Osteoblast (primary cell): ENCODE measurements around the gene ARHGEF16. TPM values are rescaled to one million over a fixed set of nuclear protein-coding genes. Genes with fewer than 3 reads are reported as not detected.

ENCODE experiments used
- DNase-seq: peaks from one replicate; pipeline ENCODE4 v3.0.0; 2011; ENCODE audit warnings: low spot score, mixed read lengths; ENCODE audit not compliant: insufficient read length; ENCODE audit errors: missing footprints
- H2AFZ ChIP-seq: 2 replicates; pipeline ENCODE4 v1.6.0; 2011; ENCODE audit warnings: mild to moderate bottlenecking, low read length
- H3K27ac ChIP-seq: 2 replicates; pipeline ENCODE4 v1.5.1; 2011; ENCODE audit warnings: mild to moderate bottlenecking, low read depth, low read length, moderate library complexity
- H3K27me3 ChIP-seq: 2 replicates; pipeline ENCODE4 v1.6.0; 2012; ENCODE audit warnings: mild to moderate bottlenecking, control low read depth, inconsistent platforms, low read length, moderate library complexity; ENCODE audit not compliant: insufficient read depth
- H3K36me3 ChIP-seq: 2 replicates; pipeline ENCODE4 v1.5.1; 2011; ENCODE audit warnings: mild to moderate bottlenecking, low read length, control low read depth, moderate library complexity; ENCODE audit not compliant: insufficient read depth
- H3K4me1 ChIP-seq: 2 replicates; pipeline ENCODE4 v1.5.1; 2011; ENCODE audit warnings: mild to moderate bottlenecking, low read length, control low read depth, moderate library complexity; ENCODE audit not compliant: insufficient read depth
- H3K4me2 ChIP-seq: 2 replicates; pipeline ENCODE4 v1.6.0; 2011; ENCODE audit warnings: mild to moderate bottlenecking, low read length; ENCODE audit not compliant: insufficient read depth
- H3K4me3 ChIP-seq: fragments of 200-600 bp; sonication (generic); 3 replicates; pipeline ENCODE4 v1.5.1; 2012; ENCODE audit warnings: mild to moderate bottlenecking, low read length, inconsistent platforms; ENCODE audit not compliant: insufficient read depth
- H3K79me2 ChIP-seq: 2 replicates; pipeline ENCODE4 v1.6.0; 2012; ENCODE audit warnings: mild to moderate bottlenecking, low read length, control low read depth, inconsistent platforms; ENCODE audit not compliant: insufficient read depth
- H3K9me3 ChIP-seq: 2 replicates; pipeline ENCODE4 v1.5.1; 2011; ENCODE audit warnings: low read depth, low read length, control low read depth
- H4K20me1 ChIP-seq: 2 replicates; pipeline ENCODE4 v1.6.0; 2012; ENCODE audit warnings: mild to moderate bottlenecking, low read length, control low read depth; ENCODE audit not compliant: insufficient read depth
- CTCF ChIP-seq: IDR thresholded peaks from 2 replicates; pipeline ENCODE4 v1.5.1; 2011; ENCODE audit warnings: mild to moderate bottlenecking, low read depth, low read length, moderate library complexity; ENCODE audit errors: extremely low read depth
- total RNA-seq: library from RNA; depleted of rRNA; stranded (reverse); fragments of >200 nt; gene quantifications from 2 replicates; pipeline ENCODE4 v1.2.3, GENCODE V29; 2012

Gene ARHGEF16
- total RNA-seq, 1 donor: not detected

GRCh38 chr1:3433076-3433475, 21.4 kb upstream of the ARHGEF16 start:
- H3K9me3 ChIP-seq: no peaks in the 10 kb centered on the region

GRCh38 chr1:3433596-3434320, 20.7 kb upstream of the ARHGEF16 start:
- no peak for DNase-seq
- Histone ChIP-seq H3K36me3 (no peaks in the 10 kb centered on the region), H3K27ac (no peak overlapping the region), H3K9me3 (no peaks in the 10 kb centered on the region), H4K20me1 (no peaks in the 10 kb centered on the region), H3K4me2 (no peak overlapping the region), H3K79me2 (no peaks in the 10 kb centered on the region), H3K4me3 (no peak overlapping the region), H3K27me3 (peaks cover 3% of the 10 kb centered on the region), H2AFZ (no peak overlapping the region), H3K4me1 (no peaks in the 10 kb centered on the region)
- TF ChIP-seq CTCF: no peak

More at GRCh38 chr1:3433076-3433475, 21.4 kb upstream of the ARHGEF16 start:
- no peak overlapping the region for H3K27ac ChIP-seq
- no peak for DNase-seq
- TF ChIP-seq CTCF: no peak
- no peaks in the 10 kb centered on the region for H3K4me1 ChIP-seq
- no peak overlapping the region for H2AFZ ChIP-seq
- no peaks in the 10 kb centered on the region for H3K27me3 ChIP-seq
- H3K79me2 ChIP-seq: no peaks in the 10 kb centered on the region
- no peak overlapping the region for H3K4me3 ChIP-seq
- H3K4me2 ChIP-seq: no peak overlapping the region
- H3K36me3 ChIP-seq: no peaks in the 10 kb centered on the region
- H4K20me1 ChIP-seq: no peaks in the 10 kb centered on the region

- no peaks in the 10 kb centered on the region for H4K20me1 ChIP-seq
These were observed 19.9 kb upstream of the ARHGEF16 start for GRCh38 chr1:3434406-3435110.

More at GRCh38 chr1:3434406-3435110, 19.9 kb upstream of the ARHGEF16 start:
- no peak overlapping the region for H3K4me3 ChIP-seq
- no peak overlapping the region for H3K27ac ChIP-seq
- DNase-seq: no peak
- no peak overlapping the region for H3K4me2 ChIP-seq
- H3K36me3 ChIP-seq: no peaks in the 10 kb centered on the region
- H3K27me3 ChIP-seq: peaks cover 3% of the 10 kb centered on the region
- H3K9me3 ChIP-seq: no peaks in the 10 kb centered on the region
- no peak overlapping the region for H2AFZ ChIP-seq
- H3K4me1 ChIP-seq: no peaks in the 10 kb centered on the region
- H3K79me2 ChIP-seq: no peaks in the 10 kb centered on the region
- no peak for TF ChIP-seq CTCF
